ENCODE results near the gene MAML3.

MAML3 gene

GRCh38 chr4:139958739-139959098 lies 195.3 kb downstream of the MAML3 start:
- H3K4me3 ChIP-seq (ENCODE audit: low read depth, low read length), result no peak overlapping the region
- TF ChIP-seq POLR2A (IDR thresholded peaks at IDR 0.05; ENCODE audit: extremely low read depth, insufficient read length), result no peak
- TF ChIP-seq MAX (IDR thresholded peaks at IDR 0.05; ENCODE audit: low read depth, low read length), result no peak
- no peak for TF ChIP-seq MYC (IDR thresholded peaks at IDR 0.05; ENCODE audit: low read depth, low read length)
- TF ChIP-seq CTCF (IDR thresholded peaks at IDR 0.05; ENCODE audit: low read depth, low read length), result no peak
- no peak for DNase-seq (ENCODE audit: low read depth)

GRCh38 chr4:139957986-139958738 lies 195.8 kb downstream of the MAML3 start:
- no peak for DNase-seq (ENCODE audit: low read depth)
- TF ChIP-seq MAX (IDR thresholded peaks at IDR 0.05; ENCODE audit: low read depth, low read length), result no peak
- TF ChIP-seq MYC (IDR thresholded peaks at IDR 0.05; ENCODE audit: low read depth, low read length), result no peak
- no peak for TF ChIP-seq CTCF (IDR thresholded peaks at IDR 0.05; ENCODE audit: low read depth, low read length)
- TF ChIP-seq POLR2A (IDR thresholded peaks at IDR 0.05; ENCODE audit: extremely low read depth, insufficient read length), result no peak

GRCh38 chr4:139957065-139957464 lies 196.9 kb downstream of the MAML3 start:
- no peak for DNase-seq (ENCODE audit: low read depth)
- no peak overlapping the region for H3K4me3 ChIP-seq (ENCODE audit: low read depth, low read length)
- TF ChIP-seq CTCF (IDR thresholded peaks at IDR 0.05; ENCODE audit: low read depth, low read length), result no peak
- no peak for TF ChIP-seq MAX (IDR thresholded peaks at IDR 0.05; ENCODE audit: low read depth, low read length)
- TF ChIP-seq MYC (IDR thresholded peaks at IDR 0.05; ENCODE audit: low read depth, low read length), result no peak
- no peak for TF ChIP-seq POLR2A (IDR thresholded peaks at IDR 0.05; ENCODE audit: extremely low read depth, insufficient read length)

More at GRCh38 chr4:139957986-139958738, 195.8 kb downstream of the MAML3 start:
- no peak overlapping the region for H3K4me3 ChIP-seq (ENCODE audit: low read depth, low read length)

- no peak for TF ChIP-seq MAX (IDR thresholded peaks at IDR 0.05; ENCODE audit: low read depth, low read length)
- no peak for TF ChIP-seq CTCF (IDR thresholded peaks at IDR 0.05; ENCODE audit: low read depth, low read length)
- no peak for TF ChIP-seq POLR2A (IDR thresholded peaks at IDR 0.05; ENCODE audit: extremely low read depth, insufficient read length)
- TF ChIP-seq MYC (IDR thresholded peaks at IDR 0.05; ENCODE audit: low read depth, low read length), result no peak
- no peak overlapping the region for H3K4me3 ChIP-seq (ENCODE audit: low read depth, low read length)
- DNase-seq (ENCODE audit: low read depth), result no peak
These were observed 197.4 kb downstream of the MAML3 start for GRCh38 chr4:139956507-139957017.

- no peak for DNase-seq (ENCODE audit: low read depth)
- no peak overlapping the region for H3K4me3 ChIP-seq (ENCODE audit: low read depth, low read length)
- TF ChIP-seq CTCF (IDR thresholded peaks at IDR 0.05; ENCODE audit: low read depth, low read length) (no peak), POLR2A (IDR thresholded peaks at IDR 0.05; ENCODE audit: extremely low read depth, insufficient read length) (no peak), MYC (IDR thresholded peaks at IDR 0.05; ENCODE audit: low read depth, low read length) (no peak), MAX (IDR thresholded peaks at IDR 0.05; ENCODE audit: low read depth, low read length) (no peak)
These were observed 198.4 kb downstream of the MAML3 start for GRCh38 chr4:139955600-139955999.

Measured in NB4 (cell line).